HepG2 (cell line): ENCODE data around the gene ZNF513. TPM values are rescaled to one million over a fixed set of nuclear protein-coding genes. Genes with fewer than 3 reads are reported as not detected.

Experiments used
- AHR ChIP-seq: IDR thresholded peaks from 2 replicates; pipeline ENCODE4 v1.6.1; 2018; ENCODE audit warnings: missing genetic modification reagents, missing compliant biosample characterization
- CCAR2 ChIP-seq: fragments of 200-400 bp; formaldehyde crosslinking; optimal IDR thresholded peaks from 2 replicates; pipeline ENCODE3; 2018; ENCODE audit warnings: low read depth, mild to moderate bottlenecking, low read length, moderate library complexity
- EED ChIP-seq: sonication (generic); formaldehyde crosslinking; IDR thresholded peaks from 2 replicates; pipeline ENCODE4 v1.5.0; 2020; ENCODE audit warnings: mild to moderate bottlenecking, missing genetic modification reagents
- ERF ChIP-seq: IDR thresholded peaks from 2 replicates; pipeline ENCODE4 v1.6.1; 2018; ENCODE audit warnings: missing biosample characterization, missing genetic modification reagents
- IRX3 ChIP-seq: sonication (generic); formaldehyde crosslinking; IDR thresholded peaks from 2 replicates; pipeline ENCODE4 v1.8.1; 2023; ENCODE audit warnings: mild to moderate bottlenecking, low read depth, missing genetic modification reagents, borderline replicate concordance
- MIER3 ChIP-seq: IDR thresholded peaks from 2 replicates; pipeline ENCODE4 v1.6.1; 2016; ENCODE audit warnings: missing compliant biosample characterization, borderline replicate concordance
- ZFP62 ChIP-seq: sonication (generic); formaldehyde crosslinking; IDR thresholded peaks from 2 replicates; pipeline ENCODE4 v1.4.0; 2020; ENCODE audit warnings: missing genetic modification reagents
- ZNF160 ChIP-seq: sonication (generic); formaldehyde crosslinking; IDR thresholded peaks from 2 replicates; pipeline ENCODE4 v1.8.0; 2022; ENCODE audit warnings: mild to moderate bottlenecking, inconsistent platforms, missing genetic modification reagents
- ZNF564 ChIP-seq: sonication (generic); formaldehyde crosslinking; IDR thresholded peaks from 2 replicates; pipeline ENCODE4 v1.8.1; 2023; ENCODE audit warnings: mild to moderate bottlenecking, missing genetic modification reagents
- ZNF747 ChIP-seq: sonication (generic); formaldehyde crosslinking; IDR thresholded peaks from 2 replicates; pipeline ENCODE4 v1.8.1; 2023; ENCODE audit warnings: missing genetic modification reagents, mild to moderate bottlenecking, borderline replicate concordance
- polyA plus RNA-seq, 8 experiments: library from polyadenylated mRNA; depleted of rRNA in 3 of 8; stranded (reverse) in 7 of 8; unstranded in 1 of 8; fragments of >200 nt; fragmentation: Illumina TruSeq in 4 of 8; extraction: Trizol in 4 of 8; gene quantifications; 2 replicates each; pipeline versions ENCODE4 v1.2.1 to v1.2.3, GENCODE V29; 2011 to 2016; ENCODE audit warnings: low read depth in 4 of 8, missing spikeins in 1 of 8, mixed read lengths in 1 of 8; ENCODE audit not compliant: insufficient read depth in 1 of 8
- total RNA-seq, 5 experiments: library from RNA; depleted of rRNA; stranded (reverse); fragments of >200 nt; fragmentation: Illumina TruSeq; extraction: Trizol; gene quantifications; 2 replicates each; pipeline ENCODE4 v1.2.3, GENCODE V29; 2016; ENCODE audit warnings: low read depth in 1 of 5
- TF ChIP-seq, protein P1 (sequence below): sonication (generic); formaldehyde crosslinking; IDR thresholded peaks from 2 replicates; pipeline ENCODE4 v1.4.0; 2020; ENCODE audit warnings: missing genetic modification reagents, borderline replicate concordance
- TF ChIP-seq, protein P2 (sequence below): sonication (generic); formaldehyde crosslinking; IDR thresholded peaks from 2 replicates; pipeline ENCODE4 v1.4.0; 2020; ENCODE audit warnings: missing genetic modification reagents, mild to moderate bottlenecking, borderline replicate concordance
- TF ChIP-seq, protein P3 (sequence below): IDR thresholded peaks from 2 replicates; pipeline ENCODE4 v1.6.1; 2016; ENCODE audit warnings: low read depth, missing genetic modification reagents, missing compliant biosample characterization

Gene ZNF513
- total and polyA plus RNA-seq, 2 of the 13 experiments (the other 11 are each of a cell fraction or from before 2014, with no cell fraction given), result 4.9 to 6.3 TPM

- TF ChIP-seq, protein P1, sequence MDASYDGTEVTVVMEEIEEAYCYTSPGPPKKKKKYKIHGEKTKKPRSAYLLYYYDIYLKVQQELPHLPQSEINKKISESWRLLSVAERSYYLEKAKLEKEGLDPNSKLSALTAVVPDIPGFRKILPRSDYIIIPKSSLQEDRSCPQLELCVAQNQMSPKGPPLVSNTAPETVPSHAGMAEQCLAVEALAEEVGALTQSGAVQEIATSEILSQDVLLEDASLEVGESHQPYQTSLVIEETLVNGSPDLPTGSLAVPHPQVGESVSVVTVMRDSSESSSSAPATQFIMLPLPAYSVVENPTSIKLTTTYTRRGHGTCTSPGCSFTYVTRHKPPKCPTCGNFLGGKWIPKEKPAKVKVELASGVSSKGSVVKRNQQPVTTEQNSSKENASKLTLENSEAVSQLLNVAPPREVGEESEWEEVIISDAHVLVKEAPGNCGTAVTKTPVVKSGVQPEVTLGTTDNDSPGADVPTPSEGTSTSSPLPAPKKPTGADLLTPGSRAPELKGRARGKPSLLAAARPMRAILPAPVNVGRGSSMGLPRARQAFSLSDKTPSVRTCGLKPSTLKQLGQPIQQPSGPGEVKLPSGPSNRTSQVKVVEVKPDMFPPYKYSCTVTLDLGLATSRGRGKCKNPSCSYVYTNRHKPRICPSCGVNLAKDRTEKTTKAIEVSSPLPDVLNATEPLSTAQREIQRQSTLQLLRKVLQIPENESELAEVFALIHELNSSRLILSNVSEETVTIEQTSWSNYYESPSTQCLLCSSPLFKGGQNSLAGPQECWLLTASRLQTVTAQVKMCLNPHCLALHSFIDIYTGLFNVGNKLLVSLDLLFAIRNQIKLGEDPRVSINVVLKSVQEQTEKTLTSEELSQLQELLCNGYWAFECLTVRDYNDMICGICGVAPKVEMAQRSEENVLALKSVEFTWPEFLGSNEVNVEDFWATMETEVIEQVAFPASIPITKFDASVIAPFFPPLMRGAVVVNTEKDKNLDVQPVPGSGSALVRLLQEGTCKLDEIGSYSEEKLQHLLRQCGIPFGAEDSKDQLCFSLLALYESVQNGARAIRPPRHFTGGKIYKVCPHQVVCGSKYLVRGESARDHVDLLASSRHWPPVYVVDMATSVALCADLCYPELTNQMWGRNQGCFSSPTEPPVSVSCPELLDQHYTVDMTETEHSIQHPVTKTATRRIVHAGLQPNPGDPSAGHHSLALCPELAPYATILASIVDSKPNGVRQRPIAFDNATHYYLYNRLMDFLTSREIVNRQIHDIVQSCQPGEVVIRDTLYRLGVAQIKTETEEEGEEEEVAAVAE (CRISPR knock-in tag), result peak; percentile 83
- TF ChIP-seq MIER3 (CRISPR knock-in tag), result peak; percentile 97; the same call in 1 of the 2 replicates
- TF ChIP-seq, protein P2, sequence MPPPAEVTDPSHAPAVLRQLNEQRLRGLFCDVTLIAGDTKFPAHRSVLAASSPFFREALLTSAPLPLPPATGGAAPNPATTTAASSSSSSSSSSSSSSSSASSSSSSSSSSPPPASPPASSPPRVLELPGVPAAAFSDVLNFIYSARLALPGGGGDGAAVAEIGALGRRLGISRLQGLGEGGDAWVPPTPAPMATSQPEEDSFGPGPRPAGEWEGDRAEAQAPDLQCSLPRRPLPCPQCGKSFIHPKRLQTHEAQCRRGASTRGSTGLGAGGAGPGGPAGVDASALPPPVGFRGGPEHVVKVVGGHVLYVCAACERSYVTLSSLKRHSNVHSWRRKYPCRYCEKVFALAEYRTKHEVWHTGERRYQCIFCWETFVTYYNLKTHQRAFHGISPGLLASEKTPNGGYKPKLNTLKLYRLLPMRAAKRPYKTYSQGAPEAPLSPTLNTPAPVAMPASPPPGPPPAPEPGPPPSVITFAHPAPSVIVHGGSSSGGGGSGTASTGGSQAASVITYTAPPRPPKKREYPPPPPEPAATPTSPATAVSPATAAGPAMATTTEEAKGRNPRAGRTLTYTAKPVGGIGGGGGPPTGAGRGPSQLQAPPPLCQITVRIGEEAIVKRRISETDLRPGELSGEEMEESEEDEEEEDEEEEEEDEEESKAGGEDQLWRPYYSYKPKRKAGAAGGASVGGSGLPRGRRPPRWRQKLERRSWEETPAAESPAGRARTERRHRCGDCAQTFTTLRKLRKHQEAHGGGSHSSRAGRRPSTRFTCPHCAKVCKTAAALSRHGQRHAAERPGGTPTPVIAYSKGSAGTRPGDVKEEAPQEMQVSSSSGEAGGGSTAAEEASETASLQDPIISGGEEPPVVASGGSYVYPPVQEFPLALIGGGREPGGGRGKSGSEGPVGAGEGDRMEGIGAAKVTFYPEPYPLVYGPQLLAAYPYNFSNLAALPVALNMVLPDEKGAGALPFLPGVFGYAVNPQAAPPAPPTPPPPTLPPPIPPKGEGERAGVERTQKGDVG (CRISPR knock-in tag), result peak; percentile 98
- TF ChIP-seq IRX3 (CRISPR knock-in tag), result no peak; the same call in 1 of the 2 replicates
- TF ChIP-seq ERF (CRISPR knock-in tag), result peak; percentile 93
- TF ChIP-seq CCAR2, result peak; percentile 38
- TF ChIP-seq, protein P3, sequence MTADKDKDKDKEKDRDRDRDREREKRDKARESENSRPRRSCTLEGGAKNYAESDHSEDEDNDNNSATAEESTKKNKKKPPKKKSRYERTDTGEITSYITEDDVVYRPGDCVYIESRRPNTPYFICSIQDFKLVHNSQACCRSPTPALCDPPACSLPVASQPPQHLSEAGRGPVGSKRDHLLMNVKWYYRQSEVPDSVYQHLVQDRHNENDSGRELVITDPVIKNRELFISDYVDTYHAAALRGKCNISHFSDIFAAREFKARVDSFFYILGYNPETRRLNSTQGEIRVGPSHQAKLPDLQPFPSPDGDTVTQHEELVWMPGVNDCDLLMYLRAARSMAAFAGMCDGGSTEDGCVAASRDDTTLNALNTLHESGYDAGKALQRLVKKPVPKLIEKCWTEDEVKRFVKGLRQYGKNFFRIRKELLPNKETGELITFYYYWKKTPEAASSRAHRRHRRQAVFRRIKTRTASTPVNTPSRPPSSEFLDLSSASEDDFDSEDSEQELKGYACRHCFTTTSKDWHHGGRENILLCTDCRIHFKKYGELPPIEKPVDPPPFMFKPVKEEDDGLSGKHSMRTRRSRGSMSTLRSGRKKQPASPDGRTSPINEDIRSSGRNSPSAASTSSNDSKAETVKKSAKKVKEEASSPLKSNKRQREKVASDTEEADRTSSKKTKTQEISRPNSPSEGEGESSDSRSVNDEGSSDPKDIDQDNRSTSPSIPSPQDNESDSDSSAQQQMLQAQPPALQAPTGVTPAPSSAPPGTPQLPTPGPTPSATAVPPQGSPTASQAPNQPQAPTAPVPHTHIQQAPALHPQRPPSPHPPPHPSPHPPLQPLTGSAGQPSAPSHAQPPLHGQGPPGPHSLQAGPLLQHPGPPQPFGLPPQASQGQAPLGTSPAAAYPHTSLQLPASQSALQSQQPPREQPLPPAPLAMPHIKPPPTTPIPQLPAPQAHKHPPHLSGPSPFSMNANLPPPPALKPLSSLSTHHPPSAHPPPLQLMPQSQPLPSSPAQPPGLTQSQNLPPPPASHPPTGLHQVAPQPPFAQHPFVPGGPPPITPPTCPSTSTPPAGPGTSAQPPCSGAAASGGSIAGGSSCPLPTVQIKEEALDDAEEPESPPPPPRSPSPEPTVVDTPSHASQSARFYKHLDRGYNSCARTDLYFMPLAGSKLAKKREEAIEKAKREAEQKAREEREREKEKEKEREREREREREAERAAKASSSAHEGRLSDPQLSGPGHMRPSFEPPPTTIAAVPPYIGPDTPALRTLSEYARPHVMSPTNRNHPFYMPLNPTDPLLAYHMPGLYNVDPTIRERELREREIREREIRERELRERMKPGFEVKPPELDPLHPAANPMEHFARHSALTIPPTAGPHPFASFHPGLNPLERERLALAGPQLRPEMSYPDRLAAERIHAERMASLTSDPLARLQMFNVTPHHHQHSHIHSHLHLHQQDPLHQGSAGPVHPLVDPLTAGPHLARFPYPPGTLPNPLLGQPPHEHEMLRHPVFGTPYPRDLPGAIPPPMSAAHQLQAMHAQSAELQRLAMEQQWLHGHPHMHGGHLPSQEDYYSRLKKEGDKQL (CRISPR knock-in tag), result no peak
- TF ChIP-seq ZNF747 (CRISPR knock-in tag), result peak; percentile 97; the same call in 1 of the 2 replicates
- TF ChIP-seq AHR (CRISPR knock-in tag), result no peak; the same call in 1 of the 2 replicates
- peak; percentile 8; the same call in 1 of the 2 replicates for TF ChIP-seq EED (CRISPR knock-in tag)
- peak; percentile 98 for TF ChIP-seq ZFP62 (CRISPR knock-in tag)
- peak; percentile 84 for TF ChIP-seq ZNF564
- peak; percentile 72 for TF ChIP-seq ZNF160 (CRISPR knock-in tag)
Measured at GRCh38 chr2:27370026-27370815, 10.3 kb downstream of the ZNF513 start, which contains the start of the genes EIF2B4 and SNX17 (continued).
